Esophagus squamous epithelium (tissue), 5 donors: ENCODE results near the gene STARD13. TPM values are rescaled to one million over a fixed set of nuclear protein-coding genes. Genes with fewer than 3 reads are reported as not detected.

Source experiments
- DNase-seq: peaks from one replicate; lab custom pipeline; 2025; lab: John Stamatoyannopoulos, UW
- H3K27ac ChIP-seq, 4 donors: fragments of 200-600 bp; sonication (generic); one replicate each; pipeline ENCODE4 v1.5.1; 2016 to 2019; ENCODE audit warnings: mild to moderate bottlenecking in 1 of 4
- H3K27me3 ChIP-seq, 4 donors: fragments of 200-600 bp; sonication (generic); 1 replicate in 3 of 4; 2 replicates in 1 of 4; pipeline versions ENCODE4 v1.5.1 to v1.6.0; 2017 to 2021; ENCODE audit warnings: antibody characterized with exemption in 1 of 4
- H3K36me3 ChIP-seq, 3 donors: fragments of 200-600 bp; sonication (generic); one replicate each; pipeline ENCODE4 v1.5.1; 2016 to 2019
- H3K4me1 ChIP-seq, 3 donors: fragments of 200-600 bp; sonication (generic); one replicate each; pipeline ENCODE4 v1.5.1; 2017 to 2019
- H3K4me3 ChIP-seq, 4 donors: fragments of 200-600 bp; sonication (generic); 1 replicate in 3 of 4; 2 replicates in 1 of 4; pipeline ENCODE4 v1.5.1; 2016 to 2019; ENCODE audit warnings: mild to moderate bottlenecking in 2 of 4, moderate library complexity in 1 of 4
- H3K9me3 ChIP-seq, 3 donors: fragments of 200-600 bp; sonication (generic); one replicate each; pipeline ENCODE4 v1.5.1; 2016 to 2019
- POLR2A ChIP-seq, 4 donors: fragments of 450-650 bp; IDR thresholded peaks; one replicate each; pipeline ENCODE4 v1.6.1; 2017; ENCODE audit warnings: antibody characterized with exemption in 4 of 4, mild to moderate bottlenecking in 4 of 4, moderate library complexity in 3 of 4
- WGBS, 2 donors: methylation state at CpG; one replicate each; pipeline ENCODE4 v1.1.5; 2018; 5-methylcytosine and 5-hydroxymethylcytosine counted together
- intact Hi-C: fragments of 100-400 bp; cut with DNase I; formaldehyde crosslinking; loops from one replicate; pipeline ENCODE4 v1.15.0; 2022
- total RNA-seq, 4 donors: library from RNA; depleted of rRNA; stranded (reverse); fragments of >200 nt; gene quantifications; one replicate each; pipeline ENCODE4 v1.1.0, GENCODE V29; 2016
- TF ChIP-seq, protein P1 (sequence below), 6 experiments: fragments of 450-650 bp in 4 of 6; fragments of 200-600 bp in 2 of 6; sonication (generic) in 2 of 6; IDR thresholded peaks; one replicate each; pipeline ENCODE4 v1.5.1; 2016 to 2019; ENCODE audit warnings: antibody characterized with exemption in 6 of 6, mild to moderate bottlenecking in 4 of 6, moderate library complexity in 4 of 6
- donor health status: DM: yes; HTN: yes; CAD: no.

Gene STARD13
- total RNA-seq, 4 donors from 2014 or later: 1.3 to 18.7 (median 4.4) TPM

DNA sequence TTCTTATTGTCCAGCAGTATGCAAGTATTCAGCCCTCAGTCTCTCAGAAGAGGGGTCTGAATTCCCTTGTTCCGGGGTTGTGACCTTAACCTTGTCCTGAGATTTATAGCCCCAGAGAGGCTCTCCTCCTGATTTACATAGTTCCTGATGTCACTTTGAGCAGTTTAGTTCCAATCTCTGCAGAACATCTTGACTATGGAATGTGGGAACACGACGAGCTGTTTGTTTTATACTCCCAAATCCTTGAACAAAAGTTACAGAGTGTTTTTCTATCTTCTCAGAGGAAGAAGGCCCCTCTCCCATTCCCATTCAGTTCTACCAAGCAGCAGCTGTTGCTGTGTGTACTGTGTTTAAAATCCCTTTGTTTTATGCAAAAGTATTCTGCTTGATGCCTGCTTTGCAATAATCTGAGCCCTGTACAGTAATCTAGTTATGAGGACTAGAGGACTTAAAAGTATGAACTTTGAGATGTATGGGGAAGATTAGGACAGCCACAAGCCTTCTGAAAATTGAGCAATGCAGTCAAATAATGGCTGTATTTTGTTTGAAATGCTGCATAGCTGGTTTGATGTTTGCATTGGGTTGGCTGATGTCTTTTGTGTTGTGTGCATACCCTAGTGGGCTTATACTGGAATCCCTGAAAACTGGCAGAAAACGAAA, 194.7 kb downstream of the STARD13 start:
- TF ChIP-seq POLR2A (IDR thresholded peaks at IDR 0.05): no peak
- TF ChIP-seq, protein P1, sequence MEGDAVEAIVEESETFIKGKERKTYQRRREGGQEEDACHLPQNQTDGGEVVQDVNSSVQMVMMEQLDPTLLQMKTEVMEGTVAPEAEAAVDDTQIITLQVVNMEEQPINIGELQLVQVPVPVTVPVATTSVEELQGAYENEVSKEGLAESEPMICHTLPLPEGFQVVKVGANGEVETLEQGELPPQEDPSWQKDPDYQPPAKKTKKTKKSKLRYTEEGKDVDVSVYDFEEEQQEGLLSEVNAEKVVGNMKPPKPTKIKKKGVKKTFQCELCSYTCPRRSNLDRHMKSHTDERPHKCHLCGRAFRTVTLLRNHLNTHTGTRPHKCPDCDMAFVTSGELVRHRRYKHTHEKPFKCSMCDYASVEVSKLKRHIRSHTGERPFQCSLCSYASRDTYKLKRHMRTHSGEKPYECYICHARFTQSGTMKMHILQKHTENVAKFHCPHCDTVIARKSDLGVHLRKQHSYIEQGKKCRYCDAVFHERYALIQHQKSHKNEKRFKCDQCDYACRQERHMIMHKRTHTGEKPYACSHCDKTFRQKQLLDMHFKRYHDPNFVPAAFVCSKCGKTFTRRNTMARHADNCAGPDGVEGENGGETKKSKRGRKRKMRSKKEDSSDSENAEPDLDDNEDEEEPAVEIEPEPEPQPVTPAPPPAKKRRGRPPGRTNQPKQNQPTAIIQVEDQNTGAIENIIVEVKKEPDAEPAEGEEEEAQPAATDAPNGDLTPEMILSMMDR (IDR thresholded peaks at IDR 0.05): no peak
- no peak for DNase-seq
- Histone ChIP-seq H3K9me3 (no peaks in the 10 kb centered on the region), H3K27me3 (no peaks in the 10 kb centered on the region), H3K4me1 (no peaks in the 10 kb centered on the region), H3K36me3 (no peaks in the 10 kb centered on the region), H3K27ac (no peak overlapping the region), H3K4me3 (no peak overlapping the region)
- intact Hi-C loops: no loop called here
- 53 to 63% methylated on average over 4 of the region's 4 CpGs for WGBS, 2 donors

DNA sequence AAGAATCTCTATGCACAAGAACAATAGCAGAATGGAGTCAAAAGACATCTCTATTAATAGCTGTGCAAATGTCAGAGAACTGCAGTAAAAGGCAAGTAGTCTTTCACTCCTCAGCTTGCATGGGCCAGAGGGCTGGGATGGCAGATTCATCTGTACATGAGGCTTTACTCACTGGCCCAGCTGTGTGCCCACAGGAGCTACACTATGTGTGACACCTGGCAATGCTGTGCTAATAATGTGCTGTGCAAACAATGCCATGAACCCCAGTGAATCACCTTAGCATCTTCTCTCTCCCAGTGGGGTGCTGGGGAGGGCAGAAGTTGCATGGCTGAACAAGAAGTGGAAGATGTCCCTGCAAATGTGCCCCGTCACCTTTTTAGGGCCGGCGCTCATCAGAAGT, 196.2 kb downstream of the STARD13 start:
- DNase-seq: no peak
- Histone ChIP-seq H3K4me1 (no peaks in the 10 kb centered on the region), H3K27ac (no peak overlapping the region), H3K36me3 (no peaks in the 10 kb centered on the region), H3K27me3 (no peaks in the 10 kb centered on the region), H3K4me3 (no peak overlapping the region), H3K9me3 (no peaks in the 10 kb centered on the region)
- TF ChIP-seq POLR2A (IDR thresholded peaks at IDR 0.05): no peak
- TF ChIP-seq, protein P1 (IDR thresholded peaks at IDR 0.05): no peak
- 98 to 100% methylated on average over 3 of the region's 3 CpGs for WGBS, 2 donors
- intact Hi-C loops: no loop called here

DNA sequence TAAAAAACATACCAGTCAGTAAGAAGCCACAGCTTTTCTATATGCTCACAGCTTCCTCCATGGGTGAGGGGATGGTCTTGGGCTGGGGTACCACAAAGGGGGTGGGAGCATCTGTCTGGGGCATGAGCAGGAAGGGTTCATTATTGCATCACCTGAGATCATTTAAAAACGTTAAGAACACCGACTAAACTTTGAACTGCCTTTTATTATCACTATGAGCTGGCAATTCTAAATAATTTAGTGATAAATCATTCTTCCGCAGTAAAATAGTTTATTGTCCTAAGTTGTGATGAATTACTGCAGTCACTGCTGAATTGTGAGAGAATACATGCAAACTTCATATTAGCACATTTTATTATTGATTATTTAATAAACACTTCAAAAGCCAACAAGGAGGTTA, 197.8 kb downstream of the STARD13 start:
- Histone ChIP-seq H3K9me3 (no peaks in the 10 kb centered on the region), H3K27ac (no peak overlapping the region), H3K4me1 (no peaks in the 10 kb centered on the region), H3K36me3 (no peaks in the 10 kb centered on the region), H3K27me3 (no peaks in the 10 kb centered on the region), H3K4me3 (no peak overlapping the region)
- TF ChIP-seq, protein P1 (IDR thresholded peaks at IDR 0.05): no peak
- TF ChIP-seq POLR2A (IDR thresholded peaks at IDR 0.05): no peak
- 41 to 42% methylated on average over 3 of the region's 3 CpGs for WGBS, 2 donors
- no peak for DNase-seq
- intact Hi-C loops: no loop called here

DNA sequence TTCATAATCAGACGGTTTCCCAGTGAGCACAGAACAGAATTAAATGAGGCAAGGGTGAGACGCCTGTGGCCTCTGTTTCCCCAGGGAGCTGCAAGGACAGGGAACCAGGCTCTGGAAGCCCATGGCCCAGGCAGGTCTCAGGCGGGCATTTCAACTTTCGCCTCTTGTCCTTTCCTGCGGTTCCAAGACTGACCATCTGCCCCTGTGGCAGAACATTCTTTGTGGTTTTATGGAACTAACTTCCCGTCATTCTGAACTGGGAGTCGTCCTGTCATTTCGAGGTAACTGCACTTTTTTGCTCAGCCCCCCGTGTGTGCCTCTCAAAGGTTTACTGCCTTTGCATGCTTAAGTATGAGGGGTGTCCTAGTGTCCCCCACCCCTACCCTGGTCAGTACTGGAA, 198.5 kb downstream of the STARD13 start:
- H3K9me3 ChIP-seq: no peaks in the 10 kb centered on the region
- no peaks in the 10 kb centered on the region for H3K36me3 ChIP-seq

DNA sequence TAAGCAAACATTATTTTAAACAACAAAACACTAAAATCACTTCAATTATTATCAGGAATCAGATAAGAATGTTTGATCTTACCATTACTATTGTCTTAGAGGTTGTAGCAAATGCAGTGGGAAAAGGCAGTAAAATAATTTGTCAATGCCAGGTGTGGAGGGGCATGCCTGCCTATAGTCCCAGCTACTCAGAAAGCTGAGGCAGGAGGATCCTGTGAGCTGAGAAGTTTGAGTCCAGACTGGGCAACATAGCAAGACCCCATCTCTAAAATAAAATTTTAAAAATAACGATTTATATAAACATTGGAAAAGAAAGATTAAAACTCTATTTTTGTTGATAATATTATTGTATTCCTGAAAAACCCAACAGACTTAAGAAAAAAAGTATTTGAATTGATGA, 202.5 kb downstream of the STARD13 start:
- 88 to 93% methylated on average over 1 of the region's 1 CpG for WGBS, 2 donors
- TF ChIP-seq POLR2A (IDR thresholded peaks at IDR 0.05): no peak
- TF ChIP-seq, protein P1 (IDR thresholded peaks at IDR 0.05): no peak

More for the DNA sequence above, 198.5 kb downstream of the STARD13 start:
- DNase-seq: no peak
- Histone ChIP-seq H3K27ac (no peak overlapping the region), H3K4me1 (no peaks in the 10 kb centered on the region), H3K4me3 (no peak overlapping the region), H3K27me3 (no peaks in the 10 kb centered on the region)
- TF ChIP-seq POLR2A (IDR thresholded peaks at IDR 0.05): no peak
- TF ChIP-seq, protein P1 (IDR thresholded peaks at IDR 0.05): no peak
- 84 to 90% methylated on average over 7 to 8 of the region's 9 CpGs for WGBS, 2 donors
- intact Hi-C loops: no loop called here

More for the DNA sequence above, 202.5 kb downstream of the STARD13 start:
- Histone ChIP-seq H3K36me3 (no peaks in the 10 kb centered on the region), H3K9me3 (no peaks in the 10 kb centered on the region), H3K4me3 (no peak overlapping the region), H3K4me1 (no peaks in the 10 kb centered on the region), H3K27me3 (no peaks in the 10 kb centered on the region), H3K27ac (no peak overlapping the region)
- intact Hi-C loops: no loop called here
- no peak for DNase-seq
